HG03457 (cell line): ENCODE results near the gene IFTAP.

Experiments used
- ATAC-seq: cut with Tn5 transposase; IDR thresholded peaks from one replicate; pipeline ENCODE4 v1.9.1; 2021; ENCODE audit warnings: moderate number of reproducible peaks; ENCODE audit not compliant: unreplicated experiment

Gene IFTAP

DNA sequence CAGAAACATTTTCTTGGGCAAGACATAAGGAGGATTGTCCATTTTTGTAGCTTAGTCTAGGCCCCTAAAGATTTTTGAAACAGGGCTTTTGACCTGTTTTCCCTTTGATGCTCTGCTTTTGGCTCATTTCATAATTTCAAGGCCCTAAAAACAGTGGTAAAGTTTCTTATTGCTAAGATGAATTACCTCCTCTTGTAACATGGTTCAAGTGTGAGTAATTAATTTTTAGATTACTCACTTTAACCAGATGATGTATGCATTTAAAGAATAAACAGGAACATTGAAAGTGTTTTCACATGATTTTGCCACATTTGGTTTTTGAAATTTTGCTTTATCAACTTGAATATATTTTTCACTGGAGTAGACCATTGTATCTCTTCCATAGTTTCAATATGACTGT lies 2.6 kb downstream of the IFTAP start:
- ATAC-seq = no peak

DNA sequence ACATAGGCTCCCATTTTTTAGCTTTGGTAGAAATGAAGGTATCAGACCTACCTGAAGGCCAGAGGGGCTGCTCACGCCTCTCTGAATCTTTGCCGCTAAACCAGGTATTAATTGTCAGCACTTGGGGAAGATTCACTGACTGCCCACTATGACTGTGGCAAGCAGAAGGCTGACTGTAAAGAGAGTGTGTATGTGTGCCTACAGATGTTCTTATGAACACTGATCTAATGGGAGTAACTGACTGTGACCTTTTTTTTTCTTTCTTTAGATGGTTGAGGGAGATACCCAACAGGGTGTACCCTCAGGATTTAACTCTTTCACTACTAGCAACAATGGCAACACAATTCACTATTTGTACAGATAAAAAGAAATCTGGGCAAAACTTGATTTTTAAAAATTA lies 3.7 kb downstream of the IFTAP start, which contains the start of gene RAG2:
TSS of gene RAG2 (minus strand) at position 186 of the 400 bp plus-strand sequence. CDS start 4,068 bp downstream, outside the sequence.
- no peak for ATAC-seq

DNA sequence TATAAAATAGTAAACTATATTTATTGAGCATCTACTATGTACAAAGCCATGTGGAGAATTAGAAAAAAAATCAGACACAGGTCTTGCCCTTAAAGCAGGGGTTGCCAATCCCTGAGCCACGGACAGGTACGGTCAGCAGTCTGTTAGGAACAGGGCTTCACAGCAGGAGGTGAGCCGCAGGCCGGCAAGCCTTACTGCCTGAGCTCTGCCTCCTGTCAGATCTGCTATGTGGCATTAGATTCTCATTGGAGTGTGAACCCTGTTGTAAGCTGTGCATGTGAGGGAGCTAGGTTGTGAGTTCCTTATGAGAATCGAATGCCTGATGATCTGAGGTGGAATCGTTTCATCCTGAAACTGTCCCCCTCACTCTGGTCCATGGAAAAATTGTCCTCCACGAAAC lies 5.9 kb downstream of the IFTAP start:
- no peak for ATAC-seq

DNA sequence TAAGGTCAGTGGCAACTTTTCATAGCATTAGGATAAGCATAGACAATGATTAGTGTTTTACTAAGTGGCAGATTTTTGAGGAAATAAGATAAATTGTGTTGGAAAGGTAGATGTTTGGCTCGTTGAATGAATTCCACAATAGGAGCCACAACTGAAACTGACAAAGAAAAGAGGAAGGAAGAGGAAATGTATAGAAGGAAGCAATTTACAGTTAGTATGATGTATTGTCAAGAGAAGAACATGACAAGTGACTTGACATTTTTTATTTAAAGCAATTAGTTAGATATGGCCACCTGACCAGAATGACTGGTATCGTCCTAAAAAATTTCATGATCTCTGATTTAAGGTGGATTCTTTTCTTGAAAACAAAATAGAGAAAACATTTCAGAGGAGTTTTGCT lies 6.9 kb downstream of the IFTAP start:
- no peak for ATAC-seq

DNA sequence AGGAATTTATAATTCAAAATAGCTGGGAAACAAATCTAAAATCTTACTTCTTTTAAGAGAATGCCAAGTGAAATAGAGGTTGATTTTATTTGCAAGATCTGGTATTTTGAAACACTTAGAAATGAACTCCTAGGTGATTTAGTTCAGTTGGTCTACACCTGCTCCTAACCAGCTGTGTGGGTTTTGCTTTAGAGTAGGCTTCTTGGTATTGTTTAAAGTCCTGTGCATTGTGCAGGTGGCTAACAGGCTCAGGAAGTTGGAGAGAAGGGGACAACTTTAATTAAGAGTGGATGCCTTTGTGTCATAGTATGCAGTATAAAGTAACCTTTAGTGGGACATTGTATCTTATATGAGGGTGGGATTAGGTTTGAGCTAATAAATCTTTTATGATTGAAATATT lies 7.8 kb downstream of the IFTAP start:
- ATAC-seq = no peak

DNA sequence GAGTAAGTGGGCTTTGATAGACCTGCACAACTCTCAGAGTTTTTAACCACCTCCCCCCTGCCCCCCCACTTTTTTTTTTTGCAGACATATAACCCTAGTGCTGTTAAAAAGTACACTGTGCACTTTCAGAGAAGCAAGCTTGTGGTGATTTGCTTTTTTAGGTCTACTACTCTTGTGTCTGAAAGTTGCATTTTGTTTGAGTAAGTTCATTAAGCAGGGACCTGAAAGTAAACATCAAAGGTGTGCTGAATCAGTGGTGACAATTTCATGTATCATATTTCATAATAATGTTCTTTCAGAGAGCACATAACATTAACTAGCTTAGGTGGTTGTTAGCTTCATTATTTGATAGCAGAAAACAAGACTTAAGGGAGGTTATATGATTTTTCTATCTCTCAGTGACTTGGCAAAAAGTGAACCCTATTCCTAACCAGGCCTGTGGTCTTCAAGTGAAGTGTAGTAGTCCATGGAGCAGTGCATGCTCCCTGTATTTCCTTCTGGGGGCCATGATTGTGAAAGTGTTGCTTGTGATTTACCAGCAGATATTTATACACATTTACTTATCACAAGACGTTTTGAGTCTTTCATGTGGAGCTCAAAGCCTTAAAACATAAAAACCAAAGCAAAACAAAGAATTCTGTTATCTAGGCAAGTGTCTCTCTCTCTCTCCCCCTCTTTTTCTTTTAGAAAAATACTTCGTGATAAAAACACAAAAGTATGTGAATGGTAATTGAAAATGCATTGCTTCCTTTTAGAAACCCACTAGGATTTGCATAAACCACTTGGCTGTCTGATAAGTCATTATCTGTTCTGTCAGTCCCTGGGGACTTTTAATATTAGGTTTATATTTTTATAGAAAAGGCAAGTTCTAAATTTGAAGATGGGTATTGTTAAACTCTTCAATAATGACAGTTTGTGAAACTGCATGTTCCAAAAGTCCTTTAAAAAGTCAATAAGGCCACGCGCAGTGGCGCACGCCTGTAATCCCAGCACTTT lies 11.2 kb downstream of the IFTAP start:
- ATAC-seq = no peak

DNA sequence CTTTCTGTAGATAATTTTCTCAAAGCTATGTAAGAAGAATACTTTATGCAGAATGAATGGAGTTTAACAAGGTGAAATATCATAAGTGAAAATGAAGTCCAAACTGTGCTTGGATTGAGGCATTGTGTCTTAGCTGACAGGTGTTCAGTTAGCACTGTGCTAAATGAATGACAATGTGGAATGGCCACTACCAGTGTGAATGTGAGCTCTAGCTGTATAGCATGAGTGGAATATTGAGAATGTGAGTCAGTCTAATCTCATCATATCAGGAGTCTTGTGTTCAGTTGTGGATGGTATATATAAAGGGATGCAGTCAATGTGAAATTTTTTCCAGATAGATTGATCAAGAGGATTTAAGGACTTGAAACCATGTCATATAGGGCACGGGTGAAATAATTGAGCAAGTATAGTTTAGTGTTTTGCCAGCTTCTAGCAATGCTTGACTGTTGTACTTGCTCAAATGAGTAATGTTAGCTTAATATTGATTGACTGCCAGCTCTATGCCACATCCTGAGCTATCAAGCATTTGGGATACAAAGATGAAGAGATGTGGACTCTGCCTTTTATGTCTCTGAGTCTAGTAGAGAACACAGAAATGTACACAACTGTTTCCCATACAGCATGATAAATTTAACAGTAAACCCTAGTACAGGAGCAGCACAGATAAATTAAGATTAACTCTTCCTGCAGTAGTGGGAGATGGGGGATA lies 14.3 kb downstream of the IFTAP start:
- no peak for ATAC-seq

DNA sequence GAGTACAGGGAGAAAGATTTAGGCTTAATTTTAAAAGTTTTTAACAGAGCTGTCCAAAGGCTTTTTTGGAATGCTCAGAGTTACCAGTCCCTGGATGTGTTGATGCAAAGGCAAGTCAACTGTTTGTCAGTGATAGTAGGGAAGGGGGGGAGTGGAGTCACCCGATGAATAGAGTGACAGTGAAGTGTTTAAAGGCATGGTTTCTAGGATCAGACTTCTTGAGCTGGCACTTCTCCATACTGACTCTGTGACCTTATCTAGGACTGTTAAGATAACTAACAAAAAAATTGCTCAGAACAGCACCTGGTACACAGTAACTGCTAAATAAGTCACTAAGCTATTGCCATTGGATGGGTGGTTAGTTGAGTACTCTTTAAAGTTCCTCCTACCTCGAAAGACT lies 15.1 kb downstream of the IFTAP start:
- no peak for ATAC-seq

DNA sequence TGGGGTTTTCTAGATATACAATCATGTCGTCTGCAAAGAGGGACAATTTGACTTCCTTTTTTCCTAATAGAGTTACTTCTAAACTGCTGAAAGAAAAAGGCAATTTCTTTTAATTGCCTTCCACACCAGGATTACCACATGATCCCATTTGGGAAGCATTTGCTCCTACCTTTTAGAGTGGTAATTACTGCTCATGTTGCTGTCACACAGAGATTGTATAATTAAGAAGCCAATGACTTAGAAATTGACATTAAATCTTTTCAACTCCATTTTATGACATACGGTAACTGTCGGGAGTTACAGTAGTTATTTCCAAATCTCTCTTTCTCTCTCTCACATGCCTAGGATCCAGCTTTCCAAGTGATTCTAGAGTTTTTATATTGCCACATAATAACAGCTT lies 21.5 kb downstream of the IFTAP start:
- ATAC-seq = no peak

DNA sequence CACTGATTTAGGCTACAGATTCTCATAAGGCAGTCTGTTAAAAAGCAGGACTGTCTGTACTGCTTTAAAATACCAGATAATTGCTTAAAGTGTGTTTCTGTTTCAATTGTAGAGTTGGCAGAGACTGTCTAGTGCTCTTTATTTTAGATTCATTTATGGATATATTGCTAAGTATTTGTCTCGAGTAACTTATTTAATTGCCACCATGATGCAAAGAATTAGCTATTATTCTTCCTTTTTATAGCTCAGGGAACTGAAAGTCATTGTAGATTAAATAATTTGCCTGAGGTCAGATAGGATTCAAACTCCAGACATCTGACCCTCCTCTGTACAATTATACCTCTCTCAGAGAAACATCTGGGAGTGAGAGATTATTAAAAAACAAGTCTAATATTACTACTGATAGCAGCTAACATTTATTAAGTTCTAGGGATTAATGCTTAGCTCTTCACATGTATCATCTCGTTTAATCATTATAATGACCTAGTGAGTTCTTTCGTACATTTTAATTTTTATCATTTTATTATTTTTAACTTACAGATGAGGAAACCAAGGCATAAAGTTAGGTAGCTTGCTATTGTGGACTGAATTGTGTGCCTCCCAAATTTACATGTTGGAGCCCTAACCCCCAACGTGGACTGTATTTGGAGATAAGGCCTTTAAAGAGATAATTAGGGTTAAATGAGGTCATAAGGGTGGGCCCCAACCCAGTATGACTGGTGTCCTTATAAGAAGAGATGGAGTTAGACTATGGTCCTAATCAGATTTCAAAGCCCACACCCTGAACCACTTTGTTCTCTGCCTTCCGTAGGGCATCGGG lies 23.5 kb downstream of the IFTAP start:
- ATAC-seq = no peak

DNA sequence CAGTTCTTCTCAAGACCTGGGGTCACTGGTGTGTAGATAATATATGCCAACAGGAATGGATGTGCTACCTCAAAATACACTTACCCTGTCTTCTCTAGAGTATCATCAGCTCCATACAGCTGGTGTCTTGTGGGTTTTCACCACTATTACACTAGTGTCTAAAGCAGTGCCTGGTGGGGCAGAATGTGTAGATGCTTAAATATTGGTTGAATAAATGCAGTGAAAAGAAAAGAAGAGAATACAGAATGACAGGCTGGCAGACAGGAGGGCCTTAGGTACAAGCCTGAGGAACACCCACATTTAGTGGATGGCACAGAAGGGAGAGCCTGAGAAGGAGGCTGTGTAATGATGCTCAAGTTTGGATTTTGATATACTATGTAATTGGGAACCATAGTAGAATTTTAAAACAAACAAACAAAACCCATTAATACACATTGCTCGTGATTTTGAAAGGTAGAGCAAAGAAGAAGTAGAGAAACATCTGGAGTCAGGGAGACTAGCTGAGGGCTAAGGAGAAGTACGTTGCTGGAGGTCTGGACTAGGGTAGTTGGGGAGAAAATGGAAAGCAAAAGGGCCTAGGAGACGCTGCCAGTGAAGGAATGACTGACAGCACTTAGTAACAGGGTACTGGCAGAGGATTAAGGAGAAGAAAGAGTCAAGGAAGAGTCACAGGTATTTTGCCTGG lies 24.2 kb downstream of the IFTAP start:
- ATAC-seq = no peak

DNA sequence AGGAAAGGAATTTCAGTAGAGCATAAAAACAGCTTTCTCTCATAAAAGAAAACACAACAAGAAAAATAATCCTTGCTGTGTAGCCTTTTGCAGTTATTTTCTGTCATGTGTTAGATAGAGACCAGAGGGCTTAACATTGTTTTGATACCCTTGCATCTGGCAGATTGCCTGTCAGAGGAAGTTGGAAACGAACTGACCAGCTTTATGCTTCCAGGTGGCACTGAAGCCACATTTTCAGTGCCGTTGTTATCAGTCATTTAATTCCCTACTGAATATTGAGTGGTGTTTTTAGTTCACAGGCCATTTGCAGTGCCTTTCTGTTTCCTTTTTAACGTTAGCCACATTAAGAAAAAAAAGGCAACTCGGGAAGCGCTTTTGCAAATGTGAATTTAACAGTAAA lies 25.2 kb downstream of the IFTAP start:
- no peak for ATAC-seq

DNA sequence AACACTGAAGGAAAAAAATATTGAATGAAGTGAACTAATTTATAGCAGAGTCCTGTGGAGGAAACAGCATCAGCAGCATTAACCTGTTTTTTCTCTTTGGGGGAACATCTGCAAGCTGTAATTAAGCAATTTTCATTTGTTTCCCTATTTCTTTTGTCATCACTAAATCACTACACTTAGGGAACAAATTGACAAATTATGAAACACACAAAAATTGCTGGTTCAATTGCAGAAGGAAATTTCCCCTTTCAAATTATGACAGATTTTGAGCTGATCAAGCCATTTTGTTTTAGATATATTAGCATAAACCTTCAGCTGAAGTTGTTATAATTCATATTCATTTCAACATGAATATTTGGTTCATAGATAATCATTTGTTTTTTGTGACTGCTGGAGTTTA lies 25.9 kb downstream of the IFTAP start:
- ATAC-seq = no peak

DNA sequence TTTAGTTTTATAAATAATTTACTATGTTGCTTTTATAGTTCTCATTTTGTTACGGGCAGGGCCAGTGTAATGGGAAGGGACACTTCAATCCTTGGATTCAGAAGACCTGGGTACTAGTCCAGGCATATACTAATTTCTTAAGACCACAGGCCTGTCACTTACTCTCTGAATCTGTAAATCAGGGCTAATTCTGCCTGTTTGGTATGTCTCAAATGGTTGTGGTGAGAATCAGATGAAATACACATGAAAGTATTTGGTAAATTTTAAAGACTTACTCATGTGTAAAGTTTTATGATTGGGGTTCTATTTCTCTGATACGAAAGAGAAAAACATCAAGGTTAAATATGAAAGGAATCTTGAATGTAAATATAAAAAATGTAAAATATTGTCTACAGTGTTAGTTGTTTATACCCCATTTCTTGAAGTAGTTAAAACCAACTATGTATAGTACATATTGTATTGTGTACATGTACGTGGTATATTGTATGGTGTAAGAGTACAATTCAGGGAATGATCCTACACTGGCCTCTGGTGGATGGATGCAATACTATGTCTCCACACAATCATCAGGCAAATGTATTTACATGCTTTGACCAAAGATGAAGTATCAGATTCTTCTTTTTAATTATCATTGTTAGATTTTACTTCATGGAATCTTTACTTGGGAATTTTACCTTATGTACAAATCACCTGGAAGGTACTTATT lies 28.3 kb downstream of the IFTAP start:
- no peak for ATAC-seq

DNA sequence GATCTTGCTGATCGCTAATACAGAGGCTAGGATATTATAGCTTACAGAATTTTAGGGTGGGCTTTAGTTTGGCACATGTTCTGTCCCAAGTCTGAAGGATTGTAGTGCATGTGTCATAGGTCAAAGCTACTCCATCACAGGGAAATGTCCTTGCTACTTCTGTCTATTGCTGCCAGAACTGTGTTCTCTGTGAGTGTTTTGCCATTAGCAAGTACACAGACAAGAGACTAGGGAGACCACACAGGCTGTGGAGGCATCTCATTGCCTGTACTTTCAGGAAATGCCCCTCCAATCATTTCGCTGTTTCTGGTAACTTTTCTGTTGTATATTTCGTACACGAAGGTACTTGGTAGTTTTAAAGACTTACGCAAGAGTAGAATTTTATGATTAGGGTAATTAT lies 29.2 kb downstream of the IFTAP start:
- ATAC-seq = no peak

DNA sequence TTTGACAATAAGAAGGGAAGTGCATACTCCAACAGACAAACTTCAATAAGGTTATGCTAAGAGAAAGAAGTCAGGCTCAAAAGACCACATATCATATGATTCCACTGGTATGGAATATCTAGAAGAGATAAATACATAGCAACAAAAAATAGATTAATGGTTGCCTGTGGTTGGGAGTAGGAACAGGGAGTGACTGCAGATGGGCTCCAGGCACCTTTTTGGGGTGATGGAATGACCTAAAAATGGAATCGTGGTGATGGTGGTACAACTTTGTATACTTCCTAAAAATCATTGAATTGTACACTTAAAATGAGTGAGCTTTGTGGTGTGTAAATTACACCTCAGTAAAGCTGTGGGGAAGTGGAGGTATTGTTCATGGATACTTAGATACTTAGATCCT lies 32.7 kb downstream of the IFTAP start:
- ATAC-seq = no peak

DNA sequence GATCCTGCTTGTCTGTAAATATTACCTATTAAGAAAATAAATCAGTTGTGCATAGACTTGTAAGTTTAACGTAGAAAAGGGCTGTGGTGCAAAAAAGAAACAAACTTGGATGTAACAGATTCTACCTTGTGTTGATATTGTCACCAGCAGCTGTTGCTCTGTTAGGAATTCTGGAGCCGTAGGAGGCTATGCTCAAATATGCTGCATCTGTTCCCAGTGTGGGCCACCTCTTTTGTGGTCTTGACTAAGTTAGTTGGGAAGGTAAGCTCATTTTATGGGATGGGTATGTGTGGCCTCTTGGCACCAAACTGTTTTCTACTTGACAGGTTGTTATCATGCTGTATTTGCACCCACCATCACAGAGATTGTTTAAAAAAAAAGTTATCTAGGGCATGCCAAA lies 33.2 kb downstream of the IFTAP start:
- ATAC-seq = no peak

DNA sequence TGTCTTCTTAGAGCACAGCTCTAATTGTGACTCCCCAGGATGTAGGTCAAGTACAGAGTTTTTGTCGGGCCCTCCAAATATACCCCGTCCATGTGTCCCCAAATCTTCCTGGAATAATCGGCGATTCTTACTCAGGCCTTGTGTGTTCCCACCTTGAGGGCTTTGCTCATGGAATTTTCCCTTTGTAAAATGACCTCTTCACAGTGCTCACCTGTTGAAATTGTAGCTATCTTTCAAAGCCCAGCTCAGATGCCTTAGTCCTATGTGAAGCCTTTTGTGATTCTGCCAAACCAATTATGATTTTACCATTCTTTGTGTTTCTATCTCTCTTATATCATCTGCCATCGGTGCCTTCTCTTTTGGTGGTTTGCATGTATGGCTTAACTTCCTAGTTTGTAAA lies 33.8 kb downstream of the IFTAP start:
- ATAC-seq = no peak

DNA sequence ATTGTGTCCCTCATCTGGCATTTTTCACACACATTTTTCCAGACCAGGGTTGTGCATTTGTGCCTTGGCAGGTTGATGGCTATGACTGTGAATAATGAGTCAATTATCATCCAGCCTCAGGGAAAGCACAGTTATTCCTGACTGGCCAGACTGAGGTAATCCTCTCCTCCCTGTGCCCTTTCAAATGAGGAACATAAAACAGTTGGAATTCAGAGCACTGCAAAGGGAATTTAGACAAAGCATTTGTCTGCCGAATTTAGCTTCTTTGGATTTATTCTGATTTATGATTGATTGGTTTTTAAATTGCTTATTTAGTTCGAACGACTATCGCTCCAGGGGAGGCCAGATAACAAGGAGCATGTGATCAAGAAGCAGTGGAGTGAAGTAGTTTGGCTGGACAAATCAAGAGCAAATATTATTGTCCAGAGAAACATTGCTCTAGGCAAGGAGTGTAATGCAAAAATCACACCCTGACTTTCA lies 34.5 kb downstream of the IFTAP start:
- no peak for ATAC-seq

DNA sequence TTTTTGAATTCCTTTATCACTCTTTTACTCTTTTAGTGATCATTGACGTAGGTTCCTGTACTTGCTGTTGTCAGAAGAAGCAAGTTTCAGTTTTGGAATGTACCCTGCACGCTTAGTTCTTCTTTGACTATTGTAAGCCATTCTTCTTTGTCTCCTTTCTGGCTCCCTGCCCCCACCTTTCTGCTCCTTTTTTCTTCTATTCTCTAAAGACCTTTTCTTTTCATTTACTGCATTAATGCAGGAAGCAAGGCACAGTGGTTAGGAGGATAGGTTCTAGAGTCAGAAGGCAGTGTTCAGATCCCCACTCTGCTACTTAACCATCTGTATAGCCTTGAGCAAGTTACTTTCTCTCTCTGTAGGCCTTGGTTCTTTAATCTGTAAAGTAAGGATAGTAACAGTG lies 37.5 kb downstream of the IFTAP start:
- ATAC-seq = no peak
